Stimulated activated CD4-positive, alpha-beta T cell treated with anti-CD3 and anti-CD28 coated beads, TNF-alpha, amount 100 ng/mL, for 48 hours (primary cell): ENCODE results near the gene RFLNA.

Experiments used
- DNase-seq, 3 donors: peaks; one replicate each; pipeline ENCODE4 v3.0.0-alpha.2; 2020; ENCODE audit warnings: low read depth in 3 of 3

The RFLNA gene

GRCh38 chr12:124358572-124358971 is 63.7 kb downstream of the RFLNA start:
- DNase-seq, result no peak

- no peak for DNase-seq
Measured at GRCh38 chr12:124359671-124360581, 65.0 kb downstream of the RFLNA start.

GRCh38 chr12:124361074-124361970 is 66.4 kb downstream of the RFLNA start:
- DNase-seq, result no peak

- DNase-seq, result no peak
Measured at GRCh38 chr12:124361996-124362395, 67.1 kb downstream of the RFLNA start.

GRCh38 chr12:124363353-124363965 is 68.6 kb downstream of the RFLNA start:
- DNase-seq, result no peak

- no peak for DNase-seq
Measured at GRCh38 chr12:124364543-124364942, 69.7 kb downstream of the RFLNA start.
